ENCODE measurements around the gene MEIOSIN.

MEIOSIN gene

DNA sequence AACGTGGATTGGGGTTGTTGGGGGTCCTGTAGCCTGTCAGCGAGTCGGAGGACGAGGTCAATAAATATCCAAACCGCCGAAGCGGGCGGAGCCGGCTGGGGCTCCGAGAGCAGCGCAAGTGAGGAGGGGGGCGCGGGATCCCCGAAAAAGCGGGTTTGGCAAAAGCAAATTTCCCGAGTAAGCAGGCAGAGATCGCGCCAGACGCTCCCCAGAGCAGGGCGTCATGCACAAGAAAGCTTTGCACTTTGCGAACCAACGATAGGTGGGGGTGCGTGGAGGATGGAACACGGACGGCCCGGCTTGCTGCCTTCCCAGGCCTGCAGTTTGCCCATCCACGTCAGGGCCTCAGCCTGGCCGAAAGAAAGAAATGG, 36.6 kb downstream of the MEIOSIN start:
- H3K4me3 ChIP-seq (replicated peaks; ENCODE audit: low read depth, low read length) = peak overlapping the region; percentile 65
- TF ChIP-seq, protein P1, sequence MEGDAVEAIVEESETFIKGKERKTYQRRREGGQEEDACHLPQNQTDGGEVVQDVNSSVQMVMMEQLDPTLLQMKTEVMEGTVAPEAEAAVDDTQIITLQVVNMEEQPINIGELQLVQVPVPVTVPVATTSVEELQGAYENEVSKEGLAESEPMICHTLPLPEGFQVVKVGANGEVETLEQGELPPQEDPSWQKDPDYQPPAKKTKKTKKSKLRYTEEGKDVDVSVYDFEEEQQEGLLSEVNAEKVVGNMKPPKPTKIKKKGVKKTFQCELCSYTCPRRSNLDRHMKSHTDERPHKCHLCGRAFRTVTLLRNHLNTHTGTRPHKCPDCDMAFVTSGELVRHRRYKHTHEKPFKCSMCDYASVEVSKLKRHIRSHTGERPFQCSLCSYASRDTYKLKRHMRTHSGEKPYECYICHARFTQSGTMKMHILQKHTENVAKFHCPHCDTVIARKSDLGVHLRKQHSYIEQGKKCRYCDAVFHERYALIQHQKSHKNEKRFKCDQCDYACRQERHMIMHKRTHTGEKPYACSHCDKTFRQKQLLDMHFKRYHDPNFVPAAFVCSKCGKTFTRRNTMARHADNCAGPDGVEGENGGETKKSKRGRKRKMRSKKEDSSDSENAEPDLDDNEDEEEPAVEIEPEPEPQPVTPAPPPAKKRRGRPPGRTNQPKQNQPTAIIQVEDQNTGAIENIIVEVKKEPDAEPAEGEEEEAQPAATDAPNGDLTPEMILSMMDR (IDR thresholded peaks at IDR 0.05; ENCODE audit: low read length, missing control alignments) = no peak
- peak; percentile 52 for DNase-seq (ENCODE audit: low read depth)

DNA sequence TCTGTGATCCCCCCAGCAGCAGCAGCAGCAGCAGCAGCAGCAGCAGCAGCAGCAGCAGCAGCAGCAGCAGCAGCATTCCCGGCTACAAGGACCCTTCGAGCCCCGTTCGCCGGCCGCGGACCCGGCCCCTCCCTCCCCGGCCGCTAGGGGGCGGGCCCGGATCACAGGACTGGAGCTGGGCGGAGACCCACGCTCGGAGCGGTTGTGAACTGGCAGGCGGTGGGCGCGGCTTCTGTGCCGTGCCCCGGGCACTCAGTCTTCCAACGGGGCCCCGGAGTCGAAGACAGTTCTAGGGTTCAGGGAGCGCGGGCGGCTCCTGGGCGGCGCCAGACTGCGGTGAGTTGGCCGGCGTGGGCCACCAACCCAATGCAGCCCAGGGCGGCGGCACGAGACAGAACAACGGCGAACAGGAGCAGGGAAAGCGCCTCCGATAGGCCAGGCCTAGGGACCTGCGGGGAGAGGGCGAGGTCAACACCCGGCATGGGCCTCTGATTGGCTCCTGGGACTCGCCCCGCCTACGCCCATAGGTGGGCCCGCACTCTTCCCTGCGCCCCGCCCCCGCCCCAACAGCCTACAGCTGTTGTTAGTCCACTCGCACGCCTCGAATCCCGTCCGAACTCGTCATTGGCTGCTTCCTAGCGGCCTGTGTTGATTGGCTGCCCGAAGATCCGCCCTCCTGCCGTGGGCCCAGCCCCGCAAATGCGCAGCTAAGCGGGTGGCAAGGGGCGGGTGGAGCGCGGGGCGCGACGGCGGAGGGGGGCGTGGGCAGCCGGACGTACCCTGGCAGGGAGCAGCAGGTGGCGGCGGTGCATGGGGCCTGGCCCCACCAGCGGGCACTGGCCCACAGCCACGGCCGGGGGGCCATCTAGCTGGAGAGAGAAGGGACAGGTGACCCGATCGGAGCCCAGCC, 37.2 kb downstream of the MEIOSIN start:
- peak; percentile 99 for DNase-seq (ENCODE audit: low read depth)
- peak overlapping the region; percentile 65 for H3K4me3 ChIP-seq (replicated peaks; ENCODE audit: low read depth, low read length)
- TF ChIP-seq, protein P1 (IDR thresholded peaks at IDR 0.05; ENCODE audit: low read length, missing control alignments) = peak; percentile 62

DNA sequence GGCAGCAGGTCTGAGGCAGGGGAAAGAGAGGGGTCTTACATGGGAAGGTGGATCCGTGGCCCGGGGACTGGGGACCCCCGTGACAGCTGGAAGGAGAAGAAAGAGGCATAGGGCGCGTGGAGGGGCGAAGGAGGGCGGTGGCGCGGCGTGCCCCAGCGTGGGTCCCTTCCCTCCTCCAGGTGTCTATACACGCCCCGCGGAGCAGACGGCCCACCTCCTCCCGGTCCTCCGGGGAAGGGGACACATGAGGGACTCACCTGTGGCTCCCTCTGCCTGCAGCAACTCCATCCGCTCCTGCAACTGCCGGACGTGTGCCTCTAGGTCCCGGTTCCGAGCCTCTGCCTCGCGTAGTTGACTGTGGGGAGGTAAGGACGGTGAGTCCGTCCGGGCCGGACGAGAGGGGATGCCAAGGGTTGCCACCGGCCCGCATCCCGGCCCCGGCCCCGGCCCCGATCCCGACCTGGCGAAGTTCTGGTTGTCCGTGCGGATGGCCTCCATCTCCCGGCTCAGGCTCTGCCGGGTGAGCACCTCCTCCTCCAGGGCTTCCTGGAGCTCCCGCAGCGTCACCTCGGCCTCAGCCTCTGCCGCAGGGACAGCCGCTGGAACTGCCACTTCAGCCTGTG, 38.2 kb downstream of the MEIOSIN start:
- no peak overlapping the region for H3K4me3 ChIP-seq (replicated peaks; ENCODE audit: low read depth, low read length)
- DNase-seq (ENCODE audit: low read depth) = no peak

DNA sequence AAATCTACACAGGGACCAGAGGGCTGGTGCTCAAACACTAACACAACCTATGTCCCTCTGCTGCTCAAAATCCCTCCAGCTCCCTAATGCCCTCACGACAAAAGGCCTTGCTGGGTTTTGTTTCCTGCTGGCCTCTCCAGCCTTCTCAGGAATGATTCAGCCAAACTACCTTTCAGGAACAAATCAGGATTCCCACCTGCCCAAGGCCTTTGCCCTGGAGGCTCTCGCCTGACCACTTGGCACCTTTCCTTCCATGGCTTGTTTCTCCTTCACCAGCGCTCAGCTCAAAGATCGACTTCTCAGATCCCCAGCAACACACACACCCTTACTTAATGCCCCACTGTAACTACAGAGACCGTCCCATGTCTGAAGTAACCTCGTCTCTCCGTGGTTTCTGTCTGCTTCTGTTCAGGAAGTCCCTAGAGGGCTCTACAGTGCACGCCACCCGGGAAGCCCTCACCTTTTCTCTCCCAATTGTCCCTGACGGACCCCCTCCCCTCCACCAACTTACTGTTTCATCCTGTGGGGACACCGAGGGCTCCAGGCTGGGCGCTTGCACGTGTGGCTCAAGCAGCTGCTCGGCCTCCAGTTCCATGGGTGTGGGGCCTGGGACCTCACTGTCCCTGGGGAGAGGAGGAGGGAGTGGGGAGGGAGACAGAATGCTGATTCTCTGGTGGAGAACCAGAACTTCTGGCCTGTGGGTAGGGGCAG, 39.0 kb downstream of the MEIOSIN start:
- H3K4me3 ChIP-seq (replicated peaks; ENCODE audit: low read depth, low read length) = no peak overlapping the region
- no peak for DNase-seq (ENCODE audit: low read depth)
- TF ChIP-seq, protein P1 (IDR thresholded peaks at IDR 0.05; ENCODE audit: low read length, missing control alignments) = no peak

More for the DNA sequence above, 38.2 kb downstream of the MEIOSIN start:
- TF ChIP-seq, protein P1 (IDR thresholded peaks at IDR 0.05; ENCODE audit: low read length, missing control alignments) = no peak

DNA sequence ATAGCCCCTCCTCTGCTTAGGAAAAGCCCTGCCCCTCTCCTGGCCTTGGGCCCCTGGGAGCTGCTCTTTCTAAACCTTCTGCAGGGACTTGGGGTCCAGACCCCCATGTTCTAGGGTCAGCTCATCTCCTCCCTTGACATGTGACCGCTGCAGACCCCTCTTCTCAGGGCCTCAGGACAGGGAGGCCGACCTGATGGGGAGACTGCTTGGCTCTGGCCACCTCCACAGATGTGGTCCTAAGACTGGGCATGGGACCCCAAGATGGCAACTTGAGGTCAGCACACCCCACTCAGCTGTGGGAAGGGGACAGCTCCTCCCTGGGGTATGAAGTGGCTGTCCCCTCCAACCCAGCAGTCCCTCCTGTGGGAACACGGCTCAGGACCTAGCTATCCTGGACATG, 39.7 kb downstream of the MEIOSIN start:
- H3K4me3 ChIP-seq (replicated peaks; ENCODE audit: low read depth, low read length) = no peak overlapping the region
- TF ChIP-seq, protein P1 (IDR thresholded peaks at IDR 0.05; ENCODE audit: low read length, missing control alignments) = no peak
- no peak for DNase-seq (ENCODE audit: low read depth)

DNA sequence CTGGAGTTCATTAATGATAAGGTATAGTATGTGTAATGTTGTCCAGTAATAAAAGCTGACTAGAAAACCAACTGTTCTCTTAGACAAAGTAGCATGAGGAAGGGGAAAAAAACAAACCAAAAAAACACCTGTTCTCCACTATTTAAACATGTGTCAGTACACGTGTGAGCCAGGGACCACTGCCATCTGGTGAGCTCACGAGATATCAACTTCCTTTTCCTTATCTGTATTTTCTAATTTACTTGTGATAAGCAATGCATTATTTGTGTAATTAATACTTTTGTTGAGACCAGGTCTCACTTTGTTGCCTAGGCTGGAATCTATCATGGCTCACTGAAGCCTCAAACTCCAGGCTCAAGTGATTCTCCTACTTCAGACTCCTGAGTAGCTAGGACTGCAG, 40.1 kb downstream of the MEIOSIN start:
- no peak for DNase-seq (ENCODE audit: low read depth)
- H3K4me3 ChIP-seq (replicated peaks; ENCODE audit: low read depth, low read length) = no peak overlapping the region
- TF ChIP-seq, protein P1 (IDR thresholded peaks at IDR 0.05; ENCODE audit: low read length, missing control alignments) = no peak
